ENCODE results near the gene RNF38.
"Not testable (repeated sequence)": the region's sequence is repeated elsewhere in the genome, so short reads cannot be mapped to it uniquely, and the experiment has no call there.

RNF38 gene
- long read RNA-seq, full-length matches to known transcripts, result 6 of 14 reads
- long read RNA-seq, partial matches to known transcripts, result 3 of 14 reads
- long read RNA-seq, other reads (novel, unspliced or antisense), result 5 of 14 reads

DNA sequence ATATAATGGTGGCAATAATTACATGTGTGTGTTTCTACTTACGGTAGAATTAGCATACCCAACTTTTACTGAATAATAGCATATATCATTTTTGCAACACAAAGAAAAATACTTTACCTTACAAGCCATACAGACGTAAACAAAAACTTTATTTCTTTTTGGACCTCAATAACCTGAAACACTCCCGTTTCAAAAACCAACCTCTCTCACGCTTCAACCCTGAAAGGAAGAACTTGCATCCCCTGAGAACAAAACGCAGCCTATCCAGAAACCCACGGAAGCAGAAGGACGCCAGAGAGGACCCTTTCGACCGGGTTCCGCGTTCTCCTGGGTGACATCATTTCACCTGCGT lies at the start of gene RNF38:
Gene RNF38 (minus strand): TSS at position 290 of the 352 bp plus-strand sequence. CDS start 161 bp downstream, at position 129.
- H3K27me3 ChIP-seq (ENCODE audit: insufficient read depth, poor library complexity, severe bottlenecking), result no peaks in the 10 kb centered on the region
- peak within 1 kb of the TSS; percentile 92 for H3K4me3 ChIP-seq (replicated peaks; ENCODE audit: insufficient read depth, low read length)
- TF ChIP-seq SPI1 (IDR thresholded peaks at IDR 0.05; ENCODE audit: borderline replicate concordance, low read depth), result peak; percentile 3; the same call in 1 of the 2 replicates
- TF ChIP-seq, protein P1, sequence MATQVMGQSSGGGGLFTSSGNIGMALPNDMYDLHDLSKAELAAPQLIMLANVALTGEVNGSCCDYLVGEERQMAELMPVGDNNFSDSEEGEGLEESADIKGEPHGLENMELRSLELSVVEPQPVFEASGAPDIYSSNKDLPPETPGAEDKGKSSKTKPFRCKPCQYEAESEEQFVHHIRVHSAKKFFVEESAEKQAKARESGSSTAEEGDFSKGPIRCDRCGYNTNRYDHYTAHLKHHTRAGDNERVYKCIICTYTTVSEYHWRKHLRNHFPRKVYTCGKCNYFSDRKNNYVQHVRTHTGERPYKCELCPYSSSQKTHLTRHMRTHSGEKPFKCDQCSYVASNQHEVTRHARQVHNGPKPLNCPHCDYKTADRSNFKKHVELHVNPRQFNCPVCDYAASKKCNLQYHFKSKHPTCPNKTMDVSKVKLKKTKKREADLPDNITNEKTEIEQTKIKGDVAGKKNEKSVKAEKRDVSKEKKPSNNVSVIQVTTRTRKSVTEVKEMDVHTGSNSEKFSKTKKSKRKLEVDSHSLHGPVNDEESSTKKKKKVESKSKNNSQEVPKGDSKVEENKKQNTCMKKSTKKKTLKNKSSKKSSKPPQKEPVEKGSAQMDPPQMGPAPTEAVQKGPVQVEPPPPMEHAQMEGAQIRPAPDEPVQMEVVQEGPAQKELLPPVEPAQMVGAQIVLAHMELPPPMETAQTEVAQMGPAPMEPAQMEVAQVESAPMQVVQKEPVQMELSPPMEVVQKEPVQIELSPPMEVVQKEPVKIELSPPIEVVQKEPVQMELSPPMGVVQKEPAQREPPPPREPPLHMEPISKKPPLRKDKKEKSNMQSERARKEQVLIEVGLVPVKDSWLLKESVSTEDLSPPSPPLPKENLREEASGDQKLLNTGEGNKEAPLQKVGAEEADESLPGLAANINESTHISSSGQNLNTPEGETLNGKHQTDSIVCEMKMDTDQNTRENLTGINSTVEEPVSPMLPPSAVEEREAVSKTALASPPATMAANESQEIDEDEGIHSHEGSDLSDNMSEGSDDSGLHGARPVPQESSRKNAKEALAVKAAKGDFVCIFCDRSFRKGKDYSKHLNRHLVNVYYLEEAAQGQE (IDR thresholded peaks at IDR 0.05; ENCODE audit: insufficient replicate concordance, low read depth), result no peak
- DNase-seq (ENCODE audit: low read depth in 1 of 2, low spot score in 1 of 2), result peak in 1 of 2 experiments; percentile 83
- H3K27ac ChIP-seq (replicated peaks), result peak within 1 kb of the TSS; percentile 82

DNA sequence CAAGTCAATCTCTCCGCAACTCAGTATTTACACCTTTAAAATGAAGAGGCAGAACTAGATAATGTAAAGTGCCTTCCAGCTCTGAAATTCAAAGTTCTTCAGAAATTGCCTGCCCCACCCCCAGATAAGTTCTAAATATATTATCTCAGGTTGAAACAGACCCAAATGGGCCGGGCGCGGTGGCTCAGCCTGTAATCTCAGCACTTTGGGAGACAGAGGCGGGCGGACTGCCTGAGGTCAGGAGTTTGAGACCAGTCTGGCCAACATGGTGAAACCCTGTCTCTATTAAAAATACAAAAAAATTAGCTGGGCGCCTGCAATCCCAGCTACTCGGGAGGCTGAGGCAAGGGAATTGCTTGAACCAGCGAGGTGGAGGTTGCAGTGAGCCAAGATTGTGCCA lies 48.5 kb upstream of the RNF38 start:
- H3K27ac ChIP-seq (replicated peaks); H3K27me3 ChIP-seq (ENCODE audit: insufficient read depth, poor library complexity, severe bottlenecking); DNase-seq (ENCODE audit: low read depth in 1 of 2, low spot score in 1 of 2); H3K4me3 ChIP-seq (replicated peaks; ENCODE audit: insufficient read depth, low read length): not testable (repeated sequence)

DNA sequence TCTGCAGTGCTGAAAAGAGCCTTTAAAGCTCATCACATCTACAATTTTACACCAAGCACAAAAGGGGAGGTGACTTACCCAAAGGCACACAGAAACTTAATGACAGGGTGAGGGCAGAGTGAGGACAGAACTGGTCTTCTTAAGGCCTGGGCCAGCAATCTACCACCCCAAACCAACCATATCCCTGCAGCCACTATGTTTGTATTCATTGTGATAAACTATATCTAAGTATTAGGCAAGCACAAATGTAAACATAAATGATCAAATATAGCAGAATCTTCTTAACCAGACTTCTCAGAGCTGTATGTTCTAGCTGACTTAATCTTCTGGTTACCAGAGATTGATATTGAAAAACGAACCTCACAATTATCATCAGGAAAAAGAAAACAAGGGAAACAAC lies 47.9 kb upstream of the RNF38 start:
- DNase-seq (ENCODE audit: low read depth in 1 of 2, low spot score in 1 of 2), result no peak
- H3K27me3 ChIP-seq (ENCODE audit: insufficient read depth, poor library complexity, severe bottlenecking), result no peaks in the 10 kb centered on the region
- no peak overlapping the region for H3K27ac ChIP-seq (replicated peaks)

DNA sequence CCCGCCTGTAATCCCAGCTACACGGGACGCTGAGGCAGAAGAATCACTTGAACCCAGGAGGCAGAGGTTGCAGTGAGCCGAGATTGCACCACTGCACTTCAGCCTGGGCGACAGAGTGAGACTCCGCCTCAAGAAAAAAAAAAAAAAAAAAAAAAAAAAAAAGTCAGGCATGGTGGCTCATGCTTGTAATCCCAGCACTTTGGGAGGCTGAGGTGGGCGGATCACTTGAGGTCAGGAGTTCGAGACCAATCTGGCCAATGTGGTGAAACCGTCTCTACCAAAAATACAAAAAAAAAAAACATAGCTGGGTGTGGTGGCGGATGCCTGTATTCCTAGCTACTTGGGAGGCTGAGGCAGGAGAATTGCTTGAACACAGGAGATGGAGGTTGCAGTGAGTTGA lies 46.6 kb upstream of the RNF38 start:
- H3K27me3 ChIP-seq (ENCODE audit: insufficient read depth, poor library complexity, severe bottlenecking); H3K27ac ChIP-seq (replicated peaks); H3K4me3 ChIP-seq (replicated peaks; ENCODE audit: insufficient read depth, low read length); DNase-seq (ENCODE audit: low read depth in 1 of 2, low spot score in 1 of 2): not testable (repeated sequence)

More for the DNA sequence above, 47.9 kb upstream of the RNF38 start:
- H3K4me3 ChIP-seq (replicated peaks; ENCODE audit: insufficient read depth, low read length), result no peak overlapping the region
- TF ChIP-seq POLR2AphosphoS5 (IDR thresholded peaks at IDR 0.05; ENCODE audit: low read depth) (no peak), SPI1 (IDR thresholded peaks at IDR 0.05; ENCODE audit: borderline replicate concordance, low read depth) (no peak), GABPA (IDR thresholded peaks at IDR 0.05; ENCODE audit: low read depth) (no peak)
- TF ChIP-seq, protein P1 (IDR thresholded peaks at IDR 0.05; ENCODE audit: insufficient replicate concordance, low read depth), result no peak
- TF ChIP-seq, protein P2, sequence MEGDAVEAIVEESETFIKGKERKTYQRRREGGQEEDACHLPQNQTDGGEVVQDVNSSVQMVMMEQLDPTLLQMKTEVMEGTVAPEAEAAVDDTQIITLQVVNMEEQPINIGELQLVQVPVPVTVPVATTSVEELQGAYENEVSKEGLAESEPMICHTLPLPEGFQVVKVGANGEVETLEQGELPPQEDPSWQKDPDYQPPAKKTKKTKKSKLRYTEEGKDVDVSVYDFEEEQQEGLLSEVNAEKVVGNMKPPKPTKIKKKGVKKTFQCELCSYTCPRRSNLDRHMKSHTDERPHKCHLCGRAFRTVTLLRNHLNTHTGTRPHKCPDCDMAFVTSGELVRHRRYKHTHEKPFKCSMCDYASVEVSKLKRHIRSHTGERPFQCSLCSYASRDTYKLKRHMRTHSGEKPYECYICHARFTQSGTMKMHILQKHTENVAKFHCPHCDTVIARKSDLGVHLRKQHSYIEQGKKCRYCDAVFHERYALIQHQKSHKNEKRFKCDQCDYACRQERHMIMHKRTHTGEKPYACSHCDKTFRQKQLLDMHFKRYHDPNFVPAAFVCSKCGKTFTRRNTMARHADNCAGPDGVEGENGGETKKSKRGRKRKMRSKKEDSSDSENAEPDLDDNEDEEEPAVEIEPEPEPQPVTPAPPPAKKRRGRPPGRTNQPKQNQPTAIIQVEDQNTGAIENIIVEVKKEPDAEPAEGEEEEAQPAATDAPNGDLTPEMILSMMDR (IDR thresholded peaks at IDR 0.05; ENCODE audit: insufficient read depth, low read length), result no peak

DNA sequence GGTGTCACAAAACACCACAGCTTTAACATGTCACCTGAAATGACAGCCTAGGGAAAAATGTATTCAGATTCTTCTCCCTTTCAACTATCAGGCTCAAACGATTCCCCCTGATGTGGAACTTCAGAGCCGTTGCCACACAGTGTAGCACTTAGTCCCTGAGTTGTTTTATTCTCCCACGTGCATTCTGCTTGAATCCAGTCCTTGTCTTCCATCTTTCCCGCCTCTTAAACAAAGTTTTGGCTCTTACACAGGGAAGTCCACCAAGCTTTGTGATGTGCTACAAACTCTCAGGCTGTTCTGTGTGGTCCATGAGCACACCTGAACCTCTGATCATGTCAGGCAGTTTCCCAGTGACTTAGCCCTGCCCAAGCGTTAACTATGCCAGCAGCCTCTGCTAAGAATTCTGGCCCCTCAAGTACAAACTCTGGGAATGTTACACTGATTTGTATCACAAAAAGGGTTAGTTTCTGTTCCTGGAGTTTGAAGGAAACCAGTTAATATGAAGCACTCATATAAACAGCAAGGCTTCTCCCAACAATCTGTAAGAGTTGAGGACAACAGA lies 45.8 kb upstream of the RNF38 start:
- H3K27ac ChIP-seq (replicated peaks), result no peak overlapping the region
- DNase-seq (ENCODE audit: low read depth in 1 of 2, low spot score in 1 of 2), result no peak
- no peak for TF ChIP-seq GABPA (IDR thresholded peaks at IDR 0.05; ENCODE audit: low read depth)
- TF ChIP-seq POLR2AphosphoS5 (IDR thresholded peaks at IDR 0.05; ENCODE audit: low read depth), result no peak
- no peak overlapping the region for H3K4me3 ChIP-seq (replicated peaks; ENCODE audit: insufficient read depth, low read length)
- no peaks in the 10 kb centered on the region for H3K27me3 ChIP-seq (ENCODE audit: insufficient read depth, poor library complexity, severe bottlenecking)

DNA sequence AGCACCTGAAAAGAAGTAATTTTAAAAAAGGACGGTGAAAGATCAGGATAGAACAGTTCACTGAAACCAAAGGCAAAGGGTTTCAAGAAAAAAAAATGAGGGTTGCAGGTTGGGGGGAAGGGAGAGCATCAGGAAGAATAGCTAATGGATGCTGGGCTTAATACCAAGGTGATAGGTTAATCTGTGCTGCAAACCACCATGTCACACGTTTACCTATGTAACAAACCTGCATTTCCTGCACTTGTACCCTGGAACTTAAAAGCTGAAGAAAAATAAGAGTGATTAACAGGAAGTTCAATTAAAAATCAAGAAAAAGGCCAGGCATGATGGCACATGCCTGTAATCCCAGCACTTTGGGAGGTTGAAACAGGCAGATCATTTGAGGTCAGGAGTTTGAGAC lies 44.1 kb upstream of the RNF38 start:
- Histone ChIP-seq H3K4me3 (replicated peaks; ENCODE audit: insufficient read depth, low read length) (no peak overlapping the region), H3K27me3 (ENCODE audit: insufficient read depth, poor library complexity, severe bottlenecking) (no peaks in the 10 kb centered on the region), H3K27ac (replicated peaks) (no peak overlapping the region)
- no peak for DNase-seq (ENCODE audit: low read depth in 1 of 2, low spot score in 1 of 2)
- no peak for TF ChIP-seq POLR2AphosphoS5 (IDR thresholded peaks at IDR 0.05; ENCODE audit: low read depth)
- TF ChIP-seq SPI1 (IDR thresholded peaks at IDR 0.05; ENCODE audit: borderline replicate concordance, low read depth), result no peak
- TF ChIP-seq, protein P1 (IDR thresholded peaks at IDR 0.05; ENCODE audit: insufficient replicate concordance, low read depth), result no peak
- TF ChIP-seq, protein P2 (IDR thresholded peaks at IDR 0.05; ENCODE audit: insufficient read depth, low read length), result no peak
- TF ChIP-seq GABPA (IDR thresholded peaks at IDR 0.05; ENCODE audit: low read depth), result no peak

Measured in HL-60 (cell line).